ENCODE data around the gene H6PD.
A peak's percentile ranks its signal among the peaks of the same experiment; 100 is the strongest.

The H6PD gene

GRCh38 chr1:9197186-9198099, 37.1 kb upstream of the H6PD start:
- H3K27ac Mint-ChIP-seq: no peak overlapping the region
- peaks cover 42% of the 10 kb centered on the region for H3K4me1 Mint-ChIP-seq
- H3K4me3 Mint-ChIP-seq: no peak overlapping the region
- no peak for TF ChIP-seq CTCF (IDR thresholded peaks at IDR 0.05; ENCODE audit: unreplicated experiment in 3 of 3)
- H3K36me3 Mint-ChIP-seq (ENCODE audit: low read depth): no peaks in the 10 kb centered on the region
- no peaks in the 10 kb centered on the region for H3K9me3 Mint-ChIP-seq
- H3K27me3 Mint-ChIP-seq (ENCODE audit: low read depth): peaks cover 82% of the 10 kb centered on the region

- no peaks in the 10 kb centered on the region for H3K36me3 Mint-ChIP-seq (ENCODE audit: low read depth)
- no peaks in the 10 kb centered on the region for H3K9me3 Mint-ChIP-seq
- H3K27ac Mint-ChIP-seq: no peak overlapping the region
- H3K4me3 Mint-ChIP-seq: peak overlapping the region; percentile 74 to 83 (median 79)
- peak; percentile 19 to 38 (median 33) for TF ChIP-seq CTCF (IDR thresholded peaks at IDR 0.05; ENCODE audit: unreplicated experiment in 3 of 3)
- H3K27me3 Mint-ChIP-seq (ENCODE audit: low read depth): peaks cover 85% of the 10 kb centered on the region
- peaks cover 42% of the 10 kb centered on the region for H3K4me1 Mint-ChIP-seq
Measured at GRCh38 chr1:9198538-9199361, 35.8 kb upstream of the H6PD start.

GRCh38 chr1:9200441-9200840, 34.1 kb upstream of the H6PD start:
- no peak overlapping the region for H3K27ac Mint-ChIP-seq
- H3K36me3 Mint-ChIP-seq (ENCODE audit: low read depth): no peaks in the 10 kb centered on the region
- peaks cover 42% of the 10 kb centered on the region for H3K4me1 Mint-ChIP-seq
- no peaks in the 10 kb centered on the region for H3K9me3 Mint-ChIP-seq
- TF ChIP-seq CTCF (IDR thresholded peaks at IDR 0.05; ENCODE audit: unreplicated experiment in 3 of 3): no peak
- peaks cover 95% of the 10 kb centered on the region for H3K27me3 Mint-ChIP-seq (ENCODE audit: low read depth)
- peak overlapping the region; percentile 19 to 46 (median 45) for H3K4me3 Mint-ChIP-seq

- peak overlapping the region; percentile 78 to 85 (median 83) for H3K4me3 Mint-ChIP-seq
- no peaks in the 10 kb centered on the region for H3K9me3 Mint-ChIP-seq
- H3K4me1 Mint-ChIP-seq: peaks cover 32% of the 10 kb centered on the region
- H3K36me3 Mint-ChIP-seq (ENCODE audit: low read depth): no peaks in the 10 kb centered on the region
- H3K27me3 Mint-ChIP-seq (ENCODE audit: low read depth): peaks cover 93% of the 10 kb centered on the region
- no peak for TF ChIP-seq CTCF (IDR thresholded peaks at IDR 0.05; ENCODE audit: unreplicated experiment in 3 of 3)
- peak overlapping the region in 1 of 3 experiments; percentile 10 for H3K27ac Mint-ChIP-seq
Measured at GRCh38 chr1:9201401-9202239, 33.0 kb upstream of the H6PD start.

GRCh38 chr1:9202240-9202870, 32.2 kb upstream of the H6PD start:
- Mint-ChIP-seq H3K27ac (no peak overlapping the region), H3K9me3 (no peaks in the 10 kb centered on the region)

More at GRCh38 chr1:9202240-9202870, 32.2 kb upstream of the H6PD start:
- H3K4me1 Mint-ChIP-seq: peaks cover 30% of the 10 kb centered on the region
- H3K36me3 Mint-ChIP-seq (ENCODE audit: low read depth): no peaks in the 10 kb centered on the region
- no peak for TF ChIP-seq CTCF (IDR thresholded peaks at IDR 0.05; ENCODE audit: unreplicated experiment in 3 of 3)
- H3K27me3 Mint-ChIP-seq (ENCODE audit: low read depth): peaks cover 92% of the 10 kb centered on the region
- peak overlapping the region; percentile 78 to 85 (median 83) for H3K4me3 Mint-ChIP-seq

Measured in nephron (organoid).